C4-2B (cell line): Measurements from ENCODE around the gene EMD.

Experiments used
- CTCF ChIP-seq: fragments of 450-650 bp; conservative IDR thresholded peaks from 2 replicates; pipeline ENCODE4 v1.5.1; 2017; ENCODE audit warnings: mild to moderate bottlenecking
- ZFX ChIP-seq: fragments of 450-650 bp; IDR thresholded peaks from 2 replicates; pipeline ENCODE4 v1.6.1; 2017

- TF ChIP-seq CTCF (no peak), ZFX (no peak)
Measured at GRCh38 chrX:154430479-154430878, 51.4 kb downstream of the EMD start.
